ENCODE measurements around the gene SLC47A1. TPM values are rescaled to one million over a fixed set of nuclear protein-coding genes. Genes with fewer than 3 reads are reported as not detected.

Gene SLC47A1
- total RNA-seq, 2 donors from 2014 or later: 0.52 to 1.2 TPM

Other genes with a start within 250 kb of the SLC47A1 start
- gene B9D1, start 171.1 kb upstream of the SLC47A1 start, total RNA-seq: 1 to 10 TPM; 7.1 to 7.3 TPM
- 10 to 100 TPM; 42.5 to 47.4 TPM for gene MAPK7, start 155.4 kb upstream of the SLC47A1 start, total RNA-seq
- gene MFAP4, start 146.7 kb upstream of the SLC47A1 start, total RNA-seq: 10 to 100 TPM; 12.9 to 68.6 TPM
- 1 to 10 TPM; 4.0 to 4.6 TPM for gene RNF112, start 122.6 kb upstream of the SLC47A1 start, total RNA-seq
- 100 to 1,000 TPM; 105 to 114 TPM for gene ALDH3A2, start 114.9 kb downstream of the SLC47A1 start, total RNA-seq
- gene SLC47A2, start 182.7 kb downstream of the SLC47A1 start, total RNA-seq: under 1 TPM; 0.14 to 0.40 TPM
- 1 to 10 TPM; 2.1 to 8.4 TPM for gene ALDH3A1, start 214.4 kb downstream of the SLC47A1 start, total RNA-seq

Measured in left colon (tissue), 2 donors.